GM23248 (cell line): Measurements from ENCODE around the gene ATP2C1. TPM values are rescaled to one million over a fixed set of nuclear protein-coding genes. Genes with fewer than 3 reads are reported as not detected.
A peak's percentile ranks its signal among the peaks of the same experiment; 100 is the strongest.

Source experiments
- DNase-seq: peaks from one replicate; pipeline ENCODE4 v3.0.0-alpha.2; 2015
- H2AFZ ChIP-seq: fragments of 200-600 bp; sonication (generic); 2 replicates; pipeline ENCODE4 v1.6.1; 2016; ENCODE audit warnings: antibody characterized with exemption
- H3F3A ChIP-seq: fragments of 200-600 bp; sonication (generic); 2 replicates; pipeline ENCODE4 v1.6.1; 2016; ENCODE audit warnings: mild to moderate bottlenecking, antibody characterized with exemption, mixed run types; ENCODE audit not compliant: insufficient read depth
- H3K27ac ChIP-seq: fragments of 200-600 bp; sonication (generic); 2 replicates; pipeline ENCODE4 v1.5.1; 2016; ENCODE audit warnings: mild to moderate bottlenecking
- H3K27me3 ChIP-seq: fragments of 200-600 bp; sonication (generic); replicated peaks from 2 replicates; pipeline ENCODE4 v1.6.1; 2016; ENCODE audit warnings: mild to moderate bottlenecking; ENCODE audit not compliant: insufficient read depth
- H3K36me3 ChIP-seq: fragments of 200-600 bp; sonication (generic); 2 replicates; pipeline ENCODE4 v1.6.1; 2016; ENCODE audit warnings: low read depth, mild to moderate bottlenecking
- H3K4me1 ChIP-seq: fragments of 200-600 bp; sonication (generic); 2 replicates; pipeline ENCODE4 v1.6.1; 2016; ENCODE audit warnings: mild to moderate bottlenecking; ENCODE audit not compliant: insufficient read depth
- H3K4me2 ChIP-seq: fragments of 200-600 bp; sonication (generic); one replicate; pipeline ENCODE4 v1.6.1; 2016; ENCODE audit warnings: mild to moderate bottlenecking; ENCODE audit not compliant: unreplicated experiment
- H3K4me3 ChIP-seq: fragments of 200-600 bp; sonication (generic); 2 replicates; pipeline ENCODE4 v1.5.1; 2016; ENCODE audit warnings: mild to moderate bottlenecking
- H3K79me2 ChIP-seq: fragments of 200-600 bp; sonication (generic); 2 replicates; pipeline ENCODE4 v1.6.1; 2016; ENCODE audit warnings: mild to moderate bottlenecking; ENCODE audit not compliant: insufficient read depth
- H3K9ac ChIP-seq: fragments of 200-600 bp; sonication (generic); 2 replicates; pipeline ENCODE4 v1.6.1; 2016; ENCODE audit warnings: mild to moderate bottlenecking
- H3K9me2 ChIP-seq: fragments of 200-600 bp; sonication (generic); 2 replicates; pipeline ENCODE4 v1.6.1; 2016; ENCODE audit warnings: mixed run types, mild to moderate bottlenecking, moderate library complexity; ENCODE audit not compliant: insufficient read depth
- H3K9me3 ChIP-seq: fragments of 200-600 bp; sonication (generic); one replicate; pipeline ENCODE4 v1.6.1; 2017; ENCODE audit warnings: low read depth
- H4K20me1 ChIP-seq: fragments of 200-600 bp; sonication (generic); 2 replicates; pipeline ENCODE4 v1.6.0; 2016; ENCODE audit not compliant: insufficient read depth
- EZH2 ChIP-seq: fragments of 200-600 bp; sonication (generic); IDR thresholded peaks from 2 replicates; pipeline ENCODE4 v1.6.1; 2018; ENCODE audit warnings: antibody characterized with exemption, mild to moderate bottlenecking; ENCODE audit not compliant: insufficient read depth, poor library complexity, severe bottlenecking
- EZH2phosphoT487 ChIP-seq: fragments of 200-600 bp; sonication (generic); IDR thresholded peaks from 2 replicates; pipeline ENCODE4 v1.6.1; 2018; ENCODE audit warnings: antibody characterized with exemption, moderate library complexity, mild to moderate bottlenecking, low read depth; ENCODE audit not compliant: insufficient read depth
- WGBS, 2 experiments: methylation state at CpG; one replicate each; pipeline ENCODE4 v1.1.6; 2015 to 2017; ENCODE audit warnings: low lambda C conversion rate in 2 of 2, low coverage in 1 of 2; ENCODE audit errors: missing lambda C conversion rate in 2 of 2; 5-methylcytosine and 5-hydroxymethylcytosine counted together
- in situ Hi-C: fragments of 300-500 bp; cut with MboI; formaldehyde crosslinking; loops from 2 replicates; pipeline ENCODE4 v1.15.0; 2020
- polyA plus RNA-seq: library from polyadenylated mRNA; unstranded; fragments of >200 nt; fragmentation: Nextera tagmentation; extraction: Ambion mirVana; gene quantifications from 2 replicates; pipeline ENCODE4 v1.2.1, GENCODE V29; 2016
- total RNA-seq: library from RNA; depleted of rRNA; stranded (reverse); fragments of >200 nt; shearing (Covaris generic); gene quantifications from 2 replicates; pipeline ENCODE4 v1.2.3, GENCODE V29; 2014

The ATP2C1 gene
- total and polyA plus RNA-seq, 2 experiments from 2014 or later = 73.6 to 74.7 TPM

- WGBS, 2 experiments = 1 to 2% methylated on average over 42 to 53 of the region's 56 CpGs
- in situ Hi-C loops = loop anchor here (25.0 kb wide), 2 partner anchors 461 to 986 kb away; no protein-coding TSS in a partner anchor
- H2AFZ ChIP-seq = peak within 1 kb of the TSS; percentile 93
- no peaks in the 10 kb centered on the region for H3K27me3 ChIP-seq
- H3K4me1 ChIP-seq = peaks cover 18% of the 10 kb centered on the region
- peak within 1 kb of the TSS; percentile 79 for H3K27ac ChIP-seq
- peak within 1 kb of the TSS; percentile 92 for H3K9ac ChIP-seq
- no peaks in the 10 kb centered on the region for H3K9me2 ChIP-seq
- TF ChIP-seq EZH2 = no peak
- no peak for TF ChIP-seq EZH2phosphoT487
- peak within 1 kb of the TSS; percentile 84 for H3K4me2 ChIP-seq
- peak within 1 kb of the TSS; percentile 80 for H3K4me3 ChIP-seq
- no peaks in the 10 kb centered on the region for H3F3A ChIP-seq
- H3K36me3 ChIP-seq = no peaks in the 10 kb centered on the region
- DNase-seq = peak; percentile 97
- H4K20me1 ChIP-seq = no peaks in the 10 kb centered on the region
- H3K9me3 ChIP-seq = no peaks in the 10 kb centered on the region
- H3K79me2 ChIP-seq = peaks cover 16% of the 10 kb centered on the region
These were observed 132.7 kb downstream of the ATP2C1 start, which contains the start of the genes ASTE1 and NEK11 for GRCh38 chr3:131026321-131027151. Gene ASTE1, minus strand, starts transcription at chr3:131026825. Its CDS starts 1,519 bp downstream, at chr3:131025306. Gene NEK11, plus strand, starts transcription at chr3:131026877. Its CDS starts 2,832 bp downstream, at chr3:131029709.

- Histone ChIP-seq H3K4me1 (peaks cover 15% of the 10 kb centered on the region), H3K4me2 (no peak overlapping the region), H3F3A (0 out of 2 replicates have a peak, but pooled peaks cover 6% of the 10 kb centered on the region), H3K27ac (no peak overlapping the region), H3K9me3 (no peaks in the 10 kb centered on the region), H2AFZ (no peak overlapping the region), H3K79me2 (peaks cover 16% of the 10 kb centered on the region; the same call in 1 of the 2 replicates), H4K20me1 (no peaks in the 10 kb centered on the region), H3K4me3 (no peak overlapping the region), H3K27me3 (no peaks in the 10 kb centered on the region), H3K36me3 (no peaks in the 10 kb centered on the region), H3K9me2 (no peaks in the 10 kb centered on the region), H3K9ac (no peak overlapping the region)
- in situ Hi-C loops = loop anchor here (25.0 kb wide), 2 partner anchors 458 to 983 kb away; no protein-coding TSS in a partner anchor
- WGBS, 2 experiments = 96 to 99% methylated on average over 3 of the region's 3 CpGs
- DNase-seq = no peak
- no peak for TF ChIP-seq EZH2
- no peak for TF ChIP-seq EZH2phosphoT487
These were observed 135.0 kb downstream of the ATP2C1 start for GRCh38 chr3:131028844-131029243.

- no peaks in the 10 kb centered on the region for H3K27me3 ChIP-seq
- no peaks in the 10 kb centered on the region for H3K79me2 ChIP-seq
- H3K4me1 ChIP-seq = peaks cover 16% of the 10 kb centered on the region
- TF ChIP-seq EZH2 = no peak
- TF ChIP-seq EZH2phosphoT487 = no peak
- DNase-seq = peak; percentile 16
- H3K4me3 ChIP-seq = no peak overlapping the region
- no peaks in the 10 kb centered on the region for H3K9me3 ChIP-seq
- H3K27ac ChIP-seq = no peak overlapping the region
- no peak overlapping the region for H2AFZ ChIP-seq
- 22 to 34% methylated on average over 3 of the region's 3 CpGs for WGBS, 2 experiments
- in situ Hi-C loops = loop anchor here (25.0 kb wide), 2 partner anchors 456 to 981 kb away; no protein-coding TSS in a partner anchor
- H3K9ac ChIP-seq = no peak overlapping the region
- H4K20me1 ChIP-seq = no peaks in the 10 kb centered on the region
- H3K36me3 ChIP-seq = no peaks in the 10 kb centered on the region
- peaks cover 23% of the 10 kb centered on the region for H3F3A ChIP-seq
- no peak overlapping the region for H3K4me2 ChIP-seq
- H3K9me2 ChIP-seq = no peaks in the 10 kb centered on the region
These were observed 137.8 kb downstream of the ATP2C1 start for GRCh38 chr3:131031660-131032059.

- DNase-seq = peak; percentile 45
- peaks cover 26% of the 10 kb centered on the region for H3F3A ChIP-seq
- H3K9me2 ChIP-seq = no peaks in the 10 kb centered on the region
- TF ChIP-seq EZH2 = no peak
- no peak for TF ChIP-seq EZH2phosphoT487
- H2AFZ ChIP-seq = no peak overlapping the region
- WGBS, 2 experiments = 38 to 46% methylated on average over 1 of the region's 1 CpG
- H3K27me3 ChIP-seq = no peaks in the 10 kb centered on the region
- H4K20me1 ChIP-seq = no peaks in the 10 kb centered on the region
- in situ Hi-C loops = loop anchor here (25.0 kb wide), 2 partner anchors 454 to 979 kb away; no protein-coding TSS in a partner anchor
- H3K36me3 ChIP-seq = no peaks in the 10 kb centered on the region
- no peaks in the 10 kb centered on the region for H3K79me2 ChIP-seq
- H3K27ac ChIP-seq = no peak overlapping the region
- H3K9me3 ChIP-seq = no peaks in the 10 kb centered on the region
- H3K4me3 ChIP-seq = no peak overlapping the region
- H3K4me1 ChIP-seq = peaks cover 15% of the 10 kb centered on the region
- H3K4me2 ChIP-seq = no peak overlapping the region
- H3K9ac ChIP-seq = no peak overlapping the region
These were observed 139.7 kb downstream of the ATP2C1 start for GRCh38 chr3:131033480-131034080.
